Skin of body (tissue), 2 donors: Measurements from ENCODE around the gene NELFB. TPM values are rescaled to one million over a fixed set of nuclear protein-coding genes. Genes with fewer than 3 reads are reported as not detected.
A peak's percentile ranks its signal among the peaks of the same experiment; 100 is the strongest.
"Not testable (repeated sequence)": the region's sequence is repeated elsewhere in the genome, so short reads cannot be mapped to it uniquely, and the experiment has no call there.

Experiments
- DNase-seq: peaks from one replicate; lab custom pipeline; 2025; lab: John Stamatoyannopoulos, UW
- total RNA-seq: library from RNA; depleted of rRNA; stranded (reverse); fragments of >200 nt; gene quantifications from one replicate; pipeline ENCODE4 v1.2.3, GENCODE V29; 2014

NELFB gene
- total RNA-seq, 1 donor from 2014 or later = 21.3 TPM

DNA sequence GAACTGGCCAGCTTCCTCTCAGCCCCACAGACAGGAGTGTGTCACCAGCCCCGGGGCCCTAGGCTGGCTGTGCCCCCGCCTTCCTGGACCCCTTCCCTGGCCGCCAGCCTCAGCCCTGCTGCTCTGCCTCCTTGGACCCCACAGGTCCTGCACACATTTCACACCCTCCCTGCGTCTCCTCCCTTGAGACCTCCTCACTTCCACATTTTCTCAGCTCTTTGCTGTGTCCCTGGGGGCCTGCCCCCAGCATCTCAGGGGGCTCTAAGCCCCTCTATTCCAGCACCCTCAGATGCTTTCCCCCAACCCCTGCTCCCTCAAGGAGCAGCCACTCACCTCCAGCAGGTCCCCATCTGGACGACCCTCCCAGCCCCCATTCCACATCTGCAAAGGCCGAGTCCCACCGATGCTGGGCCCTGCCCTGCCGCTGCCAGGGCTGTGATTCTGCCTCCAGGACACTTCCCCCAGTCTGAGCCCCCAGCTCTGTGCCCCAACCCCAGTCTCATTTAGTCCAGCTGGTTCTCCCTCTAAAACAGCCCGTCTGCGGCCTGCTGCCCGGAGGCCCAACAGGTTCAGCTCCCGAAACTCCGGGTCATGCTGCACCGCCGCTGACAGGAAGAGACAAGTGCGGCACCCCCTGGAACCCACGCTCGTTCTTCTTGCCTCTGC, 20.2 kb upstream of the NELFB start:
- DNase-seq = no peak

DNA sequence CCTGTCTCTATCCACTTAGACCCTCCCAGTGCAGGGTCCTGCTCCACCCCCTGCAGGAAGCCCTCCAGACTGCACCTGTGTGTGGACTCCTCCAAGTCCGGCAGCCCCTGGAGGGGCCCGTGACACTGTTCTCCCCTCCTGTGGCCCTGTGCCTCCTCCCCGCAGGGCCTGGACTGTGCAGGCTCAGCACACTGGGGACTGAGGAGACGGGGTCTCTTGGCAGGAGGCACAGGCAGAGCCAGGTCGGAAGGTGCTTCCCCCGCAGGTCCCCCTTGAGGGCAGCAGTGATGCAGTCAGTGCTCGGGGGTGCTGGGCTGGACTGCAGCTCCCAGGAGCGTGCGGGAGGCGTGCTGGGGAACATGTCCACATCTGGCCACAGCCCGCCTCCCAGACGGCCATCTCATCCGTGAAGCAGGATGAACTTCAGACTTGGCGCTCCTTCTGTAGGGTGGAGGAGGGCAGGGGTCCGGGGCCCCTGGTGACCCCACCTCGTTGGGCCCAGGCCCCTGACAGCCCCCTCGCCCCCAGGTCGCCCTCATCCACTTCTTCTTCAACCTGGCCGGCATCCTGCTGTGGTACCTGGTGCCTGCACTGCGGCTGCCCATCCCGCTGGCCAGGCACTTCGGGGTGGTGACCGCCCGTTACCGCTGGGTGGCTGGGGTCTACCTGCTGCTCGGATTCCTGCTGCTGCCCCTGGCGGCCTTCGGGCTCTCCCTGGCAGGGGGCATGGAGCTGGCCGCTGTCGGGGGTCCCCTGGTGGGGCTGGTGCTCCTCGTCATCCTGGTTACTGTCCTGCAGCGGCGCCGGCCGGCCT, 19.5 kb upstream of the NELFB start:
- DNase-seq = no peak

DNA sequence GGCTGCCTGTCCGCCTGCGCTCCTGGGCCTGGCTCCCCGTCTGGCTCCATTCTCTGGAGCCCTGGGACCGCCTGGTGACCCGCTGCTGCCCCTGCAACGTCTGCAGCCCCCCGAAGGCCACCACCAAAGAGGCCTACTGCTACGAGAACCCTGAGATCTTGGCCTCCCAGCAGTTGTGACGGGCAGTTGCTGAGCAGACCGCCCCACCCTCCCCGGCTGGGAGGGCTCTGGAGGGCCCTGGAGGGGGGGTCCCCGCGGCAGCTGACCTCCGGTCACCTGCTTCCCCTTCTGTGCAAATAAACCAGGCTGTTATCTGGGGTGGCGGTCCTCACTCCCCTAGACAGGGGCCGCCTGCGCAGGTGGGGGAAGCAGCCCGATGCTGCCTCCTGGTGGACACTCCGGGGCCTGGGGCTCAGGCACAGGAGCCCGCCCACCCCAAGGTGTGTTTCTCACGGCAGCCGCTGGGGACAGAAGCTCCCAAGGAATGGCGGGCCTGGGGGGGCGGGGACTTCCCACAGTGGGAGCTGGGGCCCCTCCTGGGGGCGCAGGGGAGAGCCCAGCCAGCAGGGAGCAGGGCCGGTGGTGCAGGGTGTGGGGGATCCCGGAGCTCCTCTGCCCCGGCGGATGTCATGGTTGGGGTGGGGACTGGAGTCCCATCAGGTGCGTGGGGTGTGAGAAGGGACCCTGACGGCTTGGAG, 18.7 kb upstream of the NELFB start:
- peak; percentile 18 for DNase-seq

DNA sequence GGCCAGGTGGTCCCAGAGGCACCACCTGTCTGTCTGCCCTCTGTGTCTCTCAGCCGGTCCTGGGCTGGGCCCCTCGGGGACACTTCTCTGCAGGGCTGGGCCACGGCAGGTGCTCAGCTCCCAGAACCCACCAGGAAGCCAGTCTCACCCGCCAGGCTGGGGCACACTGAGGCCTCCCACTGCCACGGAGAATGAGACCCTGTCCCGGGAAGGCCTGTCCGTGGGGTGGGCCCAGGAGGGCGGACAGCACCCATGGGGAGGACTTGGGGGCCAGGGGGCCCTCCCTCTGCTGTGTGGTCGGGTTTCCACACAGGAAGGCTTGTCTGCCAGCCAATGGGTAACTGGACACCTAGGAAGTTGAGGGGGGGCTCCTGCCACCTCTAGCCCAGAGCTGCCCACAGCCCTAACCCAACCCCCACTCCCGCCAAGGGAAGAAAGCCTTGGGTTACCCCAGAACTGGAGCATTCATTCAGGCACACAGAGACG, 18.1 kb upstream of the NELFB start:
- no peak for DNase-seq

DNA sequence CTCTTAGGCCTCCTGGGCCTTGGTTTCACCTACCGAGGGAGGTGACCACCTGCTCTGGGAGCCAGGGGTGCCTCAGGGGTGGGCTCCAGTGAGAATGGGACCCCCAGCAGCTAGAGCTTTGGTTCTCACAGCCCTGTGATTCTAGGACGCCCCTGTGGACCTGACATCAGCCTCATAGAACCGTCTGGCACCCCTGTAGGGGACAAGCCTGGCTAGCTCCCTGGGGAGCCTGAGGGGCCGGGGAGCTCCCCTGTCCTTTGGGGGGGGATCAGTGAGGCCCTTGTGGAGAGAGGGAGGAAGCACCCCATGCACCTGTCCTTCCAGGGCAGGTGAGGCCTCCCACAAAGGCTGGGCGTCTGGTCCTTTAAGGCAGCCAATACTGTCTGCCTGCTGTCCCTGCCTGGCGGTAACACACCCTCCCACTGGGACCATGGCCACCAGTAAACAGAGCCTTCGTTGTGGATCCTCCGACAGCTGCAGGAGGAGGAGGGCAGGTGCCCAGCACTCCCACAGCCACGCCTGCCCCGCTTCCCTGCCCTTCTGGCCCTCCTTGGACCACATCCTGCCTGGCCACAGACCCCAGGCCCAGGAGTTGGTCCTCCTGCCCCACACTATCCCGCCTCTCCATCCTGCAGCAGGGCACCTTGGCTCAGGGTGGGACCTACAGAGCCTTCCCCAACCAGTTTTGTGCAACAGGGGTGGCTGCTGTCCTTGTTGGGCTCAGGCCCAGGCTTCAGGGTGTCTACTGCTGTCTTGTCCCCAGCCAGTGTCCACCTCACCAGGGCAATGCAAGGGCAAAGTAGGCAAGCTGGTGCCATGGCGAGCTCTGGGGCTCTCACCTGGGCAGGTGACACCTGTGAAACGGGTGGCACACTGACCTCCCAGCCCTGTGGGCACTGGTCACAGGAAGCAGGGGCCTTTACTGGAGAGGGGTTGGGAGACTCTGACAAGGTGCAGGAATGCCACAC, 17.1 kb upstream of the NELFB start:
- no peak for DNase-seq

DNA sequence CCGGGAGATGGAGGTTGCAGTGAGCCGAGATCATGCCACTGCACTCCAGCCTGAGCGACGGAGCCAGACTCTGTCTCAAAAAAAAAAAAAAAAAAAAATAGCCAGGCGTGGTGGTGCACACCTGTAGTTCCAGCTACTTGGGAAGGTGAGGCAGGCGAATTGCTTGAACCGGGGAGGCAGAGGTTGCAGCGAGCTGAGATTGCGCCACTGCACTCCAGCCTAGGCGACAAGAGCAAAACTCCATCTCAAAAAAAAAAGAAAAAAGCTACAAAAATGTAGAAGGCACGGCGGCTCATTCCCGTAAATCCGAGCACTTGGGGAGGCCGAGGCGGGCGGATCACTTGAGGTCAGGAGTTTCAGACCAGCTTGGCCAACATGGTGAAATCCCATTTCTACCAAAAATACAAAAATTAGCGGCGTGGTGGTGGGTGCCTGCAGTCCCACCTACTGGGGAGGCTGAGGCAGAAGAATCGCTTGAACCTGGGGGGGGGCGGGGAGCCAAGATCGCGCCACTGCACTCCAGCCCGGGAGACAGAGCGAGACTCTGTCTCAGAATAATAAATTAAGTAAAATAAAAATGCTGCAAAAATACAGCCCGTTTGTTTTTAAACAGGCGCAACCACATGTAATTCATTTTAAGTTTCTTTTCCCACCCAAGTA, 15.5 kb upstream of the NELFB start:
- not testable (repeated sequence) for DNase-seq

DNA sequence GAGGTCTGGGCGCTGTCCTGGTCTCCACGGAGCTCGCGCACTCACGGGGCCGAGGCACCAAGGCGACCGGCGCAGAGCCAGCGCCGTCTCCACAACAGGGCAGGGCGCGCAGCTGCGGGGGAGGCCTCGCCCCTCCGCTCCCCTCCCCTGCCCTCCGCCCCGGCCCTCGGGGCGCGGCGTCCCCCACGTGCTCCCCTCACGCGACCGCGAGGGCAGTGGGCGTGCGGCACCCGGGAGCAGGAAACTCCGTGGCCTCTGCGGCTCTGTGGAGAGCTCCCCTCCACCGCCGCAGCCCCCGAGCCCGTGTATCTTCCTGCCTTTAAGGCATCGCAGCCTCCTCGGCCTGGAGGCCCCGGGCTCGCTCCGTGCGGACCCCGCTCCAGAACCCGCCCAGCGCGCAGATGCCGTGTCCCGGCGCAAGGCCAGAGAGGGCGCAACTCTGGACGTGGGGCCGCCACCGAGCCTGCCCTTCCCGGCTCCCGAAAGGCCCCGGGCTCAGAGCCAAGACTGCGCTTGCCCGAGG, 14.7 kb upstream of the NELFB start:
- DNase-seq = peak; percentile 79

DNA sequence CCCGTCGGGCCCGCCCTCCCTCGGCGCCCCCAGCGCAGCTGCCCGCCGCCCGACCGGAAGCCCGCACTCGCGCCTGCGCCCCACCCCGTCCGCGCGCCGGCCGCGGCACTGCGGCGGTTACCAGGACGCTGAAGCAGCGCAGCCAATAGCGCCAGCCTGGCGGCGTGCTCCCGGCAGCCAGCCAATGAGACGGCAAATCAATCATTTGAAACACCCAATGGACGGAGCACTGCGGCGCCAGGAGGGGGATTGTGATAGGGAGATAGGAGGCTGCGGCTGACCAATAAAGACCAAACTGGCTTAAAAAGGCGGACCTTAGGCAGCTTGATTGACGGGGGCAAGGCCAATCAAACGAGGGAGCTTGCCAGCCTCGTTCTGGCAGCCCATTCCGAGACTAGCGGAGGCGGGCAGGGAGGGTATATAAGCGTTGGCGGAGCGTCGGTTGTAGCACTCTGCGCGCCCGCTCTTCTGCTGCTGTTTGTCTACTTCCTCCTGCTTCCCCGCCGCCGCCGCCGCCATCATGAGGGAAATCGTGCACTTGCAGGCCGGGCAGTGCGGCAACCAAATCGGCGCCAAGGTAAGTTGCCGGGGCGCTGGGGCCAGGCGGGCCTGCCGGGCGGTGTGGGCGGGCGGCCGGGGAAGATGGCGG, 14.2 kb upstream of the NELFB start, which contains the start of gene TUBB4B:
Gene TUBB4B (plus strand): TSS at position 447 of the 649 bp plus-strand sequence. CDS start 74 bp downstream, at position 521.
- DNase-seq = peak; percentile 100

DNA sequence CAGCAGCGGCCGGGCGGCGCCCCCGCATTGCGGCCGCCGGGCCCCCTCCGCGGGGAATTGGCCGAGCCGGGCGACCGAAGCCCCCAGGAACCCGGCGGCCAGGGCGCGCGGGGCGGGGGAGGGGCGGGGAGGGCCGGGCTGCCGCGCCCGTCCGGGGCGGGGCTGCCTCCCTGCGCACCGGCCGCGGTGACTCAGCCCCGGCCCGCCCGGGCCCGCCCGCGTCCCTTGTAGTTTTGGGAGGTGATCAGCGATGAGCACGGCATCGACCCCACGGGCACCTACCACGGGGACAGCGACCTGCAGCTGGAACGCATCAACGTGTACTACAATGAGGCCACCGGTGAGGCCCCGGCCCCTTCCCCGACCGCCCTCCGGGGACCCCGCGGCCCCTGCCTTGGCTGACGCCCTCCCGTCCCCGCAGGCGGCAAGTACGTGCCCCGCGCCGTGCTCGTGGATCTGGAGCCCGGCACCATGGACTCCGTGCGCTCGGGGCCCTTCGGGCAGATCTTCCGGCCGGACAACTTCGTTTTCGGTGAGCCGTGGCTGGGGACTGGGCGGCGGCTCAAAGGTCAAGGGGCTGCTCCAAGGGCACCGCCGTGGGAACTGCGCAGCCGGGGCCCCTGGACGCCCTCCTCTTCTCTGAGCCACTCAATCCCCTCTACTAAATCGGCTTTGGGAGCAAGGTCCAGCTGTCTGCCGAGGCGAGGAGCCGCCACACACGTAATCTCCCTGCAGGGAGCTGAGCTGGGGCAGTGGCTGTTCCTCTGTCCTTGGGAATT, 13.4 kb upstream of the NELFB start:
- no peak for DNase-seq

DNA sequence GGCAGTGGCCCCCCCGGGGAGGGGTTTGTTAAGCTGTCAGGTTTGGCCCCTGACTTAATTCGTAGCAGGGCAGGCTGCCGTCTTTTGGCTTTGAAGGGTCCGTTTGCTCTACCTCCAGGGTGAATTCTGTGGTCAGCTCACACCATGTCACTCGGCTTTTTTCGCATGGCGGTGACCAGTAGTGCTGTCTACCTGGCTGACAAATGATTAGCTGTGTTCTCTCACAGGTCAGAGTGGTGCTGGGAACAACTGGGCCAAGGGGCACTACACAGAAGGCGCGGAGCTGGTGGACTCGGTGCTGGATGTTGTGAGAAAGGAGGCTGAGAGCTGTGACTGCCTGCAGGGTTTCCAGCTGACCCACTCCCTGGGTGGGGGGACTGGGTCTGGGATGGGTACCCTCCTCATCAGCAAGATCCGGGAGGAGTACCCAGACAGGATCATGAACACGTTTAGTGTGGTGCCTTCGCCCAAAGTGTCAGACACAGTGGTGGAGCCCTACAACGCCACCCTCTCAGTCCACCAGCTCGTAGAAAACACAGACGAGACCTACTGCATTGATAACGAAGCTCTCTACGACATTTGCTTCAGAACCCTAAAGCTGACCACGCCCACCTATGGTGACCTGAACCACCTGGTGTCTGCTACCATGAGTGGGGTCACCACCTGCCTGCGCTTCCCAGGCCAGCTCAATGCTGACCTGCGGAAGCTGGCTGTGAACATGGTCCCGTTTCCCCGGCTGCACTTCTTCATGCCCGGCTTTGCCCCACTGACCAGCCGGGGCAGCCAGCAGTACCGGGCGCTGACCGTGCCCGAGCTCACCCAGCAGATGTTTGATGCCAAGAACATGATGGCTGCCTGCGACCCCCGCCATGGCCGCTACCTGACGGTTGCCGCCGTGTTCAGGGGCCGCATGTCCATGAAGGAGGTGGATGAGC, 12.6 kb upstream of the NELFB start:
- no peak for DNase-seq

DNA sequence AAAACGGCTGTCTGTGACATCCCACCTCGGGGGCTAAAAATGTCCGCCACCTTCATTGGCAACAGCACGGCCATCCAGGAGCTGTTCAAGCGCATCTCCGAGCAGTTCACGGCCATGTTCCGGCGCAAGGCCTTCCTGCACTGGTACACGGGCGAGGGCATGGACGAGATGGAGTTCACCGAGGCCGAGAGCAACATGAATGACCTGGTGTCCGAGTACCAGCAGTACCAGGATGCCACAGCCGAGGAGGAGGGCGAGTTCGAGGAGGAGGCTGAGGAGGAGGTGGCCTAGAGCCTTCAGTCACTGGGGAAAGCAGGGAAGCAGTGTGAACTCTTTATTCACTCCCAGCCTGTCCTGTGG, 11.9 kb upstream of the NELFB start:
- not testable (repeated sequence) for DNase-seq

DNA sequence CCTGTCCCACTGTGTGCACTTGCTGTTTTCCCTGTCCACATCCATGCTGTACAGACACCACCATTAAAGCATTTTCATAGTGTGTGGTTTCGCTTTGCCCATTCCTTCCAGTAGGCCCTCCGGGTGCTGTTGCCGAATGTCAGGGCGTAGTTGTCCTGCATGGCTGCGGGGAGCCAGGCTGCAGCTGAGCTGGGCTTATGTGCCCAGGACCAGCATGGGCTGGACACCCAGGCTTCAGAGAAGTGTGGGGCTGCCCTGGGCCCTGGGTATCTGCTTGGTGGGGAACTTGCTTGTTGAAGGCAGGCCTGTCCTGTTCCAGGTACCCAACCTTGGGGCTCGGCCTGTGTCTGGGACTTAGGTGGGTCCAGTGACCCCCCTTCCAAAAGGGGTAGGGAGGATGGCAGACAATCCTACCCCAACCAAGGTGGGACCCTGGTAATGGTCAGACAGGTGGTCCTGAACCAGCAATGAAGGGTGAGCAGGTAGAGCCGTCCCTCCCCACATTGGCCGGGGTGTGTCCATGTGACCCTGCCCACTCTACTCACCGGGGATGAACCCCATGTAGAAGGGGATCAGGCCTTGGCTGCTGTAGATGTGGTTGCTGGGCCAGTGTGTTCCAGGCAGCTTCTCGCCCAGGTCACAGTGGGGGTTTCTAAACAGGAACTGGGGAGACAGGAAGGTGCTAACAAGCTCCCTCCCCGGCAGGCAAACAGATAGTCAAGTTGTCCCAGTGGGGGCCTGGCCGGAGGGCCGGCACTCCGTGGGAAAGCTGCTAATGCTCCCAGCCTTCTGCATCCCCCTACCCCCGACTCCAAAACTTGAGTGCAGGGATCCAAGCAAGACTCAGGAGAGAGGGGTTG, 11.3 kb upstream of the NELFB start:
- DNase-seq = no peak

DNA sequence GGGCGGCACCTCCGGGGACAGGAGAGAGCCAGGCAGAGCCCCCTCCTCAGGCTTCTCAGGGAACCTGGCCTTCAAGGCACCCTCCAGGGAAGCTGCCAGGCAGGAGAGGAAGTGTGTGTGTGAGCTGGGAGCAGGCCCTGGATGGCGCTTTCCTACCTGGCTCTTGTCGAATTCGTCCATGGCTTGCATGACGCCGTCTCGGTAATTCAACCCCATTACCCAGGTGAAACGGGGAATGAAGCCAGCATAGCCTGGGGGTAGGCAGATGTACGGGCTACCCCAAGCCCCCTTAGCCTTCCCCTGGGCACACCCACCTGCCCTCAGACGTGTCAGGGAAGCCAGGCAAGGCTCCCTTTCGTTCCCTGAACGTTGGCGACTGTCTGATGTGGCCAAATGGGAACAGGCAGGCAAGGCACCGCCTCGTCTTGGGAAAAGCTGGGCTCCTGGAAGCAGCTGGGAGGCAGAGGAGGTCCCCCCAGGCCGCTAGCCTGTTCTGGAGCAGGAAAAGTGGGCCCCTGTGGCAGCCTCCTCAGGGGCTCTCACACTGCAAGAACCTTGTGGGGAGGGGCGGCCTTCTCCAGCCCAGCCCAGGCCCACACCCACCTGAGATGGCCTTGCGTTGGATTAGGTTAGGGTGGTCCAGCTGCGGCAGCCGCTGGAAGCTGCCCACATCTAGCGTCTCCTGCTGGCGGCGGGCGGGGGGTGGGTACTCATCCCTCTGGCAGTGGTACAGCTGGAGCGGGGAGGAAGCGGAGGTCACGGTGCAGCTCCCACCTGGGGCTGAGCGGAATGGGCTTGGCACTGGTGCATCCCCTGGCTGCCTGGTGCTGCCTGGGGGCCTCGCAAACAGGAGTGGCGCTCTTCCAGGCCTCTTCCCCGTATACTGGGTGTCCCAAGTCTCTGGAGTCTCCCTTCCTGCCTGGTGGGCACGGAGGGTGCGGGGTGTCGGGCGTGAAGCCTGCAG, 10.4 kb upstream of the NELFB start:
- DNase-seq = no peak

DNA sequence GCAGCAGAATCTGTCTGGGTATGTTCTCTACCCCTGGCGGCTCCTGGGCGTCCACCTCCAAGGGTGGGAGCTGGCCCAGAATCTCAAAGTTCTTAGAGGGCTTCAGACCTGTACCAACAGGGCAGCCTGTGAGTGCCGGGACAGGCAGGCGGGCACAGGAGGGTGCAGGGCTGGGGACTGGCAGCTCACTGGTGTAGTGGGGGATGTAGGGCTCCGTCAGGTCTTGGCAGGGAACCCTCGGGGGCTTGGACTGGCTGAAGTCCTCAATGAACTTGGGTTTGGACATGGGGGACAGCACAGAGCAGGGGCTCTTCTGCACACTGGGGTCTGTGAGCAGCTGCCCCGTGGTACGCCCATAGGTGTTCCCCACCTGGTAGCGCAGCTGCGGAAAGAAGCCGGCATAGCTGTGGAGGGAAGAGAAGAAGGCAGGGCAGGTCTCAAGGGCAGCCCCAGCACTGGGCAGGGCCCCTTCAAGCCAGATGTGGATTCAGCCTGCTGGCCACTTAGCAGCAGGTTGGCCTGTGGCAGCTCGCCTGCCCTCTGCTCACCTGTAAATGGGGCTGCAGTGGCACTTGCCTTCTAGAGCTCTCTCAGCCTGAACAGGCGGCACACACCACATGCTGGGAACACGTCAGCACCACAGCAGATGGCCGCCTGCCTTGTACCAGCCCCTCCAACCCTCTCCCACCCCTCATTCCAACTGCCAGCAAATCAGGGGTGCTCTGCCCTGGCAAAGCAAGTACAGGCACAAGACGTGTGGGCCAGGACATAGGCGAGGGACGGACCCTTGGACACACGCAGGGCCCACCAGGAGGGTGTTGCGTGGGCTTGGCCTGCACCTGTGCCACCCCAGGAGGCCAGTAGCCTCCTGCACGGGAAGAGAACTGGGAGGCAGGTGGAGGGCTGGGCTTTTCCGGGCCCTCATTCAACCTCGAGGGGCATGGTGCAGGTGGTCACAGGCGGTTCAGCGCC, 9.4 kb upstream of the NELFB start:
- no peak for DNase-seq
